Measurements from ENCODE around the gene TRIM69.
"Not testable (repeated sequence)": the region's sequence is repeated elsewhere in the genome, so short reads cannot be mapped to it uniquely, and the experiment has no call there.

TRIM69 gene

DNA sequence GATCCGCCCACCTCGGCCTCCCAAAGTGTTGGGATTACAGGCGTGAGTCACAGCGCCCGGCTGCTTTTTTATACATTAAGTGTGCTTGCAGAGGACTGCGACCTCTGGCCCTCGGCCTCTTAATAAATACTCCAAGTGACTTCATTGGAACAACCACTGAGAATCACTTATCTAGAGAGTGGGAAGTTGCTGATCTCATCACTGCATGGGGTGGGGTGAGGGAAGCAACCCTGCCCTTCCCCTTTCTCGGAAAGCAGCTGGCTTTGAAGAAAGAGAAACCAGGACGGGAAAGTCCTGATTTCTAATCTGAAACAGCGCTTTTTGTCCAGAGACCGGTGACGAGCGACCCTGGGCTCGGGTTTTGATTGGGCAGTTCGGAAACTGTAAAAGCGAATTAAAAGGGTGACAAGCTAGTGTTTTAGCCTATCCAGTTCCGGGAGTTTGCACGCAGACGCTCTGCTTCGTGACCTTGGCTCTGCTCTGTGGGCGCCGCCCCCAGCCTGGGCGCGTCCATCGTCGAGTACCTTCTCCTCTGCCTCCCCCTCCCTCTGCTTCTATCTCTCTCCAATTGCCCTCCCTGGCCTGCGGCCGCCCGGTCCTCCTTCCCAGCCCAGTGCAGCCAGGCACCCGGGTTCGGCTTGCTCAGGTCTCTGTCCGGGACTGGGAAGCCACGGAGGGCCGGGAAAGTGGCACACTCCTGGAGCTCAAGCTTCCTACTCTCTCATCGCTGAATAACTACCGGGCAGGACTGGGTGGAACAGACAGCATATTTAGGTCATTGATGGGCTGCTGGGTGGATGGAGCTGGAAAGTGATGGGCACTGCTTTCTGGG is 7.5 kb upstream of the TRIM69 start:
- FAIRE-seq: peak; percentile 97
- TF ChIP-seq POLR2A (IDR thresholded peaks at IDR 0.05; ENCODE audit: low read depth, low read length) (peak; percentile 86), TAF1 (IDR thresholded peaks at IDR 0.05; ENCODE audit: borderline replicate concordance, low read depth, low read length) (0 out of 2 replicates have a peak, but pooled peaks have one; percentile 21), POLR2AphosphoS5 (IDR thresholded peaks at IDR 0.05; ENCODE audit: low read depth, low read length) (peak; percentile 72)
- DNase-seq (ENCODE audit: insufficient read length): peak; percentile 47

DNA sequence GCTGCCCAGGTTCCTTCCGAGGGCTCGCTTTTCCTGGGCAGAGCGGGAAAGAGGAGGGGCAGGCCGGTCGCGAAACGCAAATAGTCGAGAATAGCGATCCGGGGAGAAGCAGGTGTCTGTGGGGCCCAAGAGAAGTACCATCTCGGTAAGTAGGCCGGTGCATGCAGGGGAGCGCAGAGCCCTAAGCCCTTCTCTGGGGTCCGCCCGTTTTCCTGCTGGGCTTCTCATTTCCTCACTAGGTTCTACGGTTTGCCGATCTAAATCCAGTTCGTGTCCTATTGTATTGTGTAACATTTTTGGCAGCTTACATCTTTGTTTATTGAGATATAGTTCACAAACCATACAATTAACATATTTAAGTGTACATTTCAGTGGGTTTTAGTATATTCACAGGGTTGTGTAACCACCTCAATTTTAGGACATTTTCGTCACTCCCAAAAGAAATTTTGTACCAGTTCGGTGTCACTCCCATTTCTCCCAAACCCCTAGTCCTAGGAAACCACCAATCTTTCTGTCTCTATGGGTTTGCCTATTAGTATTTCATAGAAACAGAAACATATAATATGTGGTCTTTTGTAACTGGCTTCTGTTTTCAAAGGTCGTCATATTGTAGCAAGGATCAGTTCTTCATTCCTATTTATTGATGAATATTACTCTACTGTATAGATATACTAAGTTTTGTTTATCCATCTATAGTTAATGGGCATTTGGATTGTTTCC is 6.8 kb upstream of the TRIM69 start:
- peak; percentile 79 for FAIRE-seq
- no peak for DNase-seq (ENCODE audit: insufficient read length)
- TF ChIP-seq TAF1 (IDR thresholded peaks at IDR 0.05; ENCODE audit: borderline replicate concordance, low read depth, low read length): no peak
- TF ChIP-seq POLR2AphosphoS5 (IDR thresholded peaks at IDR 0.05; ENCODE audit: low read depth, low read length): peak; percentile 80; the same call in 1 of the 2 replicates
- peak; percentile 69; the same call in 1 of the 2 replicates for TF ChIP-seq POLR2A (IDR thresholded peaks at IDR 0.05; ENCODE audit: low read depth, low read length)

DNA sequence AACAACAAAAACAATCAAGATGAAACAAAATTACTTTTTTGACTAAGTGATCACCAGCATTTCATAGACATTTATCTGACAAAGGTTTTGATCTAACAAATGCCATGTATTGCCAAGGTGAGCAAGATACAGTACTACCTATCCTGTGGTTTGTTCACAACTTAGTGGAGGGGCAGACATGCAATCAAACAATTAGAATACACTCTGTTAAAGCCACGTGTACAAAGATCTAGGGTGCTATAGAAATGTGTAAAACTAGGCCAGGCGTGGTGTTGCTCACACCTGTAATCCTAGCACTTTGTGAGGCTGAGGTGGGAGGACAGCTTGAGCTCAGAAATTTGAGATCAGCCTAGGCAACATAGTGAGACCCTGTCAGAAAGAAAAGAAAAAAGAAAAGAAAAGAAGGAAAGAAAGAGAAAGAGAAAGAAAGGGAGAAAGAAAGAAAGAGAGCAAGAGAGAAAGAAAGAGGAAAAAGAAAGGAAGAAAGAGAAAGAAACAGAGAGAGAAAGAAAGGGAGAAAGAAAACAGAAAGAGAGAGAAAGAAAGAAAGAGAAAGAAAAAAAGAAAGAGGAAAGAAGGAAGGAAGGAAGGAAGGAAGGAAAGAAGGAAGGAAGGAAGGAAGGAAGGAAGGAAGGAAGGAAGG is 1.4 kb upstream of the TRIM69 start:
- DNase-seq (ENCODE audit: insufficient read length) (no peak), FAIRE-seq (no peak)
- TF ChIP-seq POLR2A (IDR thresholded peaks at IDR 0.05; ENCODE audit: low read depth, low read length) (no peak), POLR2AphosphoS5 (IDR thresholded peaks at IDR 0.05; ENCODE audit: low read depth, low read length) (no peak), TAF1 (IDR thresholded peaks at IDR 0.05; ENCODE audit: borderline replicate concordance, low read depth, low read length) (no peak)

- peak; percentile 75 for FAIRE-seq
- DNase-seq (ENCODE audit: insufficient read length): no peak
- no peak; the same call in 1 of the 2 replicates for TF ChIP-seq POLR2AphosphoS5 (IDR thresholded peaks at IDR 0.05; ENCODE audit: low read depth, low read length)
- no peak for TF ChIP-seq POLR2A (IDR thresholded peaks at IDR 0.05; ENCODE audit: low read depth, low read length)
- TF ChIP-seq TAF1 (IDR thresholded peaks at IDR 0.05; ENCODE audit: borderline replicate concordance, low read depth, low read length): no peak
Measured at GRCh38 chr15:44735482-44736180, 697 bp upstream of the TRIM69 start.

DNA sequence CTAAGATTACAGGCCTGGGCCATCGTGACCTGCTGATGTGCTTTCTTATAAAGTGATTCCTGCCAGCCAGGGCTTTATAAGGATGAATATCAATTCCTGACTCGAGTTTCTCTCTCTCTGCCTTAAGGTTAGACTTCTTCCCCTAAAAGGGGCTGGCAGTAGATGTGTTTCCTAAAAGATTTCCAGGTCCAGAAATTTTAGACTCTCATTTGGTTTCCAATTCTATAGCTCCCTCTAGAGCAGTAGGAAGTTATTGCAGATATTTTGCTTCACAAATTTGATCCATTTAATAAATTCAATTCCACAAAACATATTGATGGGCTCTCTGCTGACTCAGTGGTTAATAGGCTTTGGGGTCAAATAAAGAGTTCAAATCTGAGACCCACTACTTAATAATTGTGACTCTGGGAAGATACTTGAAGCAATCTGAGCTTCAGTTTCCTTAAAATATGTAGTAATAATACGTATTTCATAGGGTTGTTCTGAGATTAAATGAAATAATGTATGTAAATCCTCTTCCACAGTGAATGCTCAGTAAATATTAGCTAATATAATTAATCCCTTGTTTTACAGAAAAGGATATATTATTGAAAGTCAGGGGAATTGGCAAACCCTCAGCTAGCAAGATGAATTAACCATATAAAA is 2.1 kb downstream of the TRIM69 start:
- DNase-seq (ENCODE audit: insufficient read length) (no peak), FAIRE-seq (no peak)
- no peak for TF ChIP-seq TAF1 (IDR thresholded peaks at IDR 0.05; ENCODE audit: borderline replicate concordance, low read depth, low read length)
- no peak for TF ChIP-seq POLR2A (IDR thresholded peaks at IDR 0.05; ENCODE audit: low read depth, low read length)
- TF ChIP-seq POLR2AphosphoS5 (IDR thresholded peaks at IDR 0.05; ENCODE audit: low read depth, low read length): no peak

- not testable (repeated sequence) for DNase-seq (ENCODE audit: insufficient read length); FAIRE-seq
Measured at GRCh38 chr15:44739222-44739847, 3.0 kb downstream of the TRIM69 start.

DNA sequence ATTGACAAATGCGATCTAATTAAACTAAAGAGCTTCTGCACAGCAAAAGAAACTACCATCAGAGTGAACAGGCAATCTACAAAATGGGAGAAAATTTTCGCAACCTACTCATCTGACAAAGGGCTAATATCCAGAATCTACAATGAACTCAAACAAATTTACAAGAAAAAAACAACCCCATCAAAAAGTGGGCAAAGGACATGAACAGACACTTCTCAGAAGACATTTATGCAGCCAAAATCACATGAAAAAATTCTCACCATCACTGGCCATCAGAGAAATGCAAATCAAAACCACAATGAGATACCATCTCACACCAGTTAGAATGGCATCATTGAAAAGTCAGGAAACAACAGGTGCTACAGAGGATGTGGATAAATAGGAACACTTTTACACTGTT is 7.1 kb downstream of the TRIM69 start:
- not testable (repeated sequence) for FAIRE-seq; DNase-seq (ENCODE audit: insufficient read length)

- TF ChIP-seq POLR2AphosphoS5 (IDR thresholded peaks at IDR 0.05; ENCODE audit: low read depth, low read length) (no peak), POLR2A (IDR thresholded peaks at IDR 0.05; ENCODE audit: low read depth, low read length) (no peak)
- FAIRE-seq: no peak
Measured at GRCh38 chr15:44753345-44753744, 17.0 kb downstream of the TRIM69 start.

DNA sequence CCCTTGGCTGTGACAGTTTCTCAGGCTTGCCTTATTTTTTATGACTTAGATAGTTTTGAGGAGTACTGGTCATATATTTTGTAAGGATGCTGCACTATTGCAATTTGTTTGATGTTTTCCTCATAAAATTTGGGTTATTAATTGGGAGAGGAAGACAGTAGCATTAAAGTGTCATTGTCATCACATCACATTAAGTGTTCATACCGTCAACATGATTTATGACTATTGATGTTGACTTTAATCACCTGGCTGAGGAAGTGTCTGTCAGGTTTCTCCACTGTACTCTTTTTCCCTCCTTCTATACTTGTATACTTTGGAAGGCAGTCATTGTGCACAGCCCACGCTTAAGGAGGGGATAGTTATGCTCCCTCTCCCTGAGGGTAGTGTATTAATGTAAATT is 26.9 kb downstream of the TRIM69 start:
- TF ChIP-seq TAF1 (IDR thresholded peaks at IDR 0.05; ENCODE audit: borderline replicate concordance, low read depth, low read length): no peak
- no peak for TF ChIP-seq POLR2A (IDR thresholded peaks at IDR 0.05; ENCODE audit: low read depth, low read length)
- TF ChIP-seq POLR2AphosphoS5 (IDR thresholded peaks at IDR 0.05; ENCODE audit: low read depth, low read length): no peak
- FAIRE-seq (no peak), DNase-seq (ENCODE audit: insufficient read length) (no peak)

More at GRCh38 chr15:44753345-44753744, 17.0 kb downstream of the TRIM69 start:
- no peak for DNase-seq (ENCODE audit: insufficient read length)

GRCh38 chr15:44763848-44764247 is 27.5 kb downstream of the TRIM69 start:
- DNase-seq (ENCODE audit: insufficient read length) (no peak), FAIRE-seq (no peak)
- no peak for TF ChIP-seq TAF1 (IDR thresholded peaks at IDR 0.05; ENCODE audit: borderline replicate concordance, low read depth, low read length)
- TF ChIP-seq POLR2AphosphoS5 (IDR thresholded peaks at IDR 0.05; ENCODE audit: low read depth, low read length): no peak
- no peak for TF ChIP-seq POLR2A (IDR thresholded peaks at IDR 0.05; ENCODE audit: low read depth, low read length)

Measured in GM12892 (cell line).